DMS79 (cell line): ENCODE data around the gene TMEM168.
"Not testable (repeated sequence)": the region's sequence is repeated elsewhere in the genome, so short reads cannot be mapped to it uniquely, and the experiment has no call there.

Experiments
- DNase-seq: peaks from one replicate; lab custom pipeline; 2025; lab: John Stamatoyannopoulos, UW

TMEM168 gene

DNA sequence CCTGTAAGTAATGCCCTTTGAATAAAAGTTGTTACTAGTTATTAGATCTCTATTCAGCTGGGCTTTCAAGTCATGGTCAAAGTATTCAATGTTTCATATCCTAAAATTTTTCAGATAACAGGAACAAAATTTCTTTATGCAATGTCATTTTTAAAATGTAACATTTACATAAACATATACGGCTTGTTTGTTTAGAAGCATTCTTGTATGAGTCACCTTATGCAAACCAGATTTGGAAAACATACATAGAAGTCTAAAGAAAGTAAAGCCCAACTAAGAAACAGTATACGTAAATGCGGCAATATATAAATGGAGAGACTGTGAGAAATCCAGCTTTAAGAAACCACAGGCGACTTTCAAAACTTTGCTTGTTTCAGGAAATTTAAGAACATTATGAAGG lies 10.5 kb downstream of the TMEM168 start:
- no peak for DNase-seq

DNA sequence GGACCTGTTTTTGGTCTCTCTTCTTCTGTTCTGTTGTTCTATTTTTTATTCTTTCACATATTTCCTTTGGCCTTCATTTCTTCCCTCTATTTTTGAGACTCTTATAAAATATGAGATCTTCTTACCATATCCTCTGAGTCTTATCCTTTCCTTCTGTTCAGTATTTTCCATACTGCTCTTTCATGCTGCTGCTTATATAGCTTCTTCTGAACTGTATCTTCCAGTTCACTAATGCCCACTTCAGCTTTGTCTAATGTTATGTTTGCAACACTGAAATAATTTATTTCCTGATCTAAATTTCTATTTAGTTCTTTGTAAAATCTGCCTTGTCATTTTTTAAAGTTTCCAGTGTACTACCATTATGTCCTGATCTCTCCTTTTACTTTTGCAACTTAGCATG lies 12.8 kb downstream of the TMEM168 start:
- DNase-seq = no peak

- no peak for DNase-seq
These were observed 19.0 kb downstream of the TMEM168 start for GRCh38 chr7:112771166-112771565.

DNA sequence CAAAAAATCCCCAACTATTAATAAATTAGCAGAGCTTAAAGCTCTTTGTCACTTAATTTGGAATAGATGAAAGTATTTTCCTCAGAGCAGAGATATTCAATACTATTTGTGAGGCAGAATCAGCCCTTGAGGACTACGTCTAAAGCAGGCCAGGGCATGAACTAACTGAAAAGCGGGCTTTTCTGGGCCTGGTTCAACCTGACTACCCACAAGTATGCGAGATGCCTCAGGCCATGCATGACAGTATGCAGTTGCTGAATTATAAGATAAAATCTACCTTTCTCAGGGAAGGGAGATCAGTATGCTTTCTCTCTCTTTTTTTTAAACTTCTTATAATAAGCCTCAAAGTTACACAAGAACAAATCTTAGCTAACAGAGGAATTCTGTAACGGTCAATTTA lies 20.1 kb downstream of the TMEM168 start:
- DNase-seq = peak; percentile 53

DNA sequence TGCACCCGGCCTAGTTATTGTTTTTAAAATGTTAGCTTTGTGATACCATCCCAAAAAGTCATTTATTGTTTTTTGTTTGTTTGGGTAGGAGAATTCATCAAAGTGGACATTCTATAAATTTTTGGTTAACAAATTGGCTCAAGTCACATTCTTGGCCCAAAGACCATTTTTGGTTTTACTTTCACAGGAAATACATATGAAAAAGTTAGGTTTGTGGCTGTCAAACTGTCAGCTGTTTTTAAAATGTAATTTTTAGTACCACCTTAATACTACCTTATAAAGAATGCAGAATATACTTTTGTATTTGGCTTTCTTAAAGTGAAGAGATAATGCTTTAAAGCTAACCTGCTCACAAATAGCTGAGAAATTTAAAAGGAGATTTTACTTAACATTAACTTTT lies 25.1 kb downstream of the TMEM168 start:
- DNase-seq = no peak

- DNase-seq = no peak
These were observed 26.2 kb downstream of the TMEM168 start for GRCh38 chr7:112763996-112764395.

DNA sequence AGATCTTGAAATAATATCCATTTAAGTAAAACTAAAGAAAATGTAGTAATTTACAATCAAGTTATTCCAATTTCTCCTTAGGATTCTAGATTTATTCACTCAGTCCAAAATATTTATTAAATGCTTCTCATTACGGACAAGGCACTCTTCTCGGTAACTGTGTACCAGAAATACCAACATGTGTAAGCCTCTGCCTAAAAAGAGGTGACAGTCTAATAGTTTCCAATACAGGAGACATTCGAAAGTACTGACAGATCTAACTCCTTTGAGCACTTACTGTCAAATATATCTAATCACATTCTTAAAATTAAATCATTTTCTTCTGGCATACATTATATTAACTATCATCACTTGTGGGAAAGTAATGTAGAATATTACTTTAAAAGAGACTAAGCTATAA lies 26.9 kb downstream of the TMEM168 start:
- no peak for DNase-seq

- DNase-seq = no peak
These were observed 30.3 kb downstream of the TMEM168 start for GRCh38 chr7:112759905-112760304.

DNA sequence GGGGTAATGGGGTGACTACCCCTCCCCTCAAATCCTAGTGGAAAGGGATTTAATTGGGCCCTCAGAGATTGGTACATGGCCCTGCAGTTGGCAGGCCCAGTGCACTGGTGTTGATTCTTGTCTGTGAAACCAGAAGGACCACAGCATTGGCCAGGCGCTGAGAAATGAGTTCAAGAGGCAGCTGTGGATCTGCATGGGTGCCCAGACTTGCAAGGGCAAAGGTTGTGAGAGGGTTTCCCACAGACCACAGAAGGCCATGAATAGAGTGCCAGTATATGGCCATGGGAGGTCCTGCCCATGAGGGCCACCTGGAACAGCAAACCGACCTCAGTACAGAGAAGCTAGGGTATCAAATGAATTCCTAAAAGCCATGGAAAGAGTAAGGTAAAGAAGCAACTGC lies 32.9 kb downstream of the TMEM168 start:
- DNase-seq = no peak

GRCh38 chr7:112753298-112753697 lies 36.9 kb downstream of the TMEM168 start:
- no peak for DNase-seq

GRCh38 chr7:112752576-112752975 lies 37.6 kb downstream of the TMEM168 start:
- DNase-seq = no peak

GRCh38 chr7:112749775-112750174 lies 40.4 kb downstream of the TMEM168 start:
- DNase-seq = no peak

DNA sequence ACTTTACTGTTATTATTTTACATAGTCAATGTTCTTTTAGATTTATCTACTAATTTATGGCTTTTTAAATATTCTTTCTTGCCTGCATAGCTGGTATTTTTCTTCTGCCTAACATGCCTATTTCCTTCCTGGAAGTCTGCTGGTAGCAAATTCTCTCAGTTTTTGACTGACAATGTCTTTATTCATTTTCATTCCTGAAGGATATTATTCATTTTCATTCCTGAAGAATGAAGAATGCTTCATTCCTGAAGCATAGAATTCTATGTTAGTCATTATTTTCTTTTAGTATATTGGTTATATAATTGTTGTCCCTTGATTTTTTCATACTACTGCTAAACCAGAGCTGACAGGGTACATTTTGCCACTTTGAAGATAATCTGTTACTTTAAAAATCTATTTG lies 41.8 kb downstream of the TMEM168 start:
- DNase-seq = no peak

DNA sequence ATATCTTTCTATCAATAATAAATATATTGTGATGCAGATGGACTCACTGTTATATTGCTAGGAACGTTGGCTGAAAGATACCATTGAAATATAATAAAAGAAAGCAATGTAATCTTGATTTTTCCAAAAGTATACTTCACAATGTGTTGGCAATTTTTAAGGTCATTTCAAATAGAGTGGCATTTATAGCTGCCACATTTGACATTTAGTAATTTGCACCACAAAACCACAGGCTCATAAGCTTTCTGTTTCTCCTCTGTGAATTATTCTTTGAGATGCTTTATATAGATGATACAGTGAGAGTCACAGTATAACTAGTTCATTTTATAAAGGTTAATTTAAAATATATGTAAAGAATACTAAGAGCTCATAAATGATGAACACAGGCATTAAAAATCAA lies 44.6 kb downstream of the TMEM168 start:
- no peak for DNase-seq

- DNase-seq = no peak
These were observed 45.4 kb downstream of the TMEM168 start for GRCh38 chr7:112744818-112745217.

DNA sequence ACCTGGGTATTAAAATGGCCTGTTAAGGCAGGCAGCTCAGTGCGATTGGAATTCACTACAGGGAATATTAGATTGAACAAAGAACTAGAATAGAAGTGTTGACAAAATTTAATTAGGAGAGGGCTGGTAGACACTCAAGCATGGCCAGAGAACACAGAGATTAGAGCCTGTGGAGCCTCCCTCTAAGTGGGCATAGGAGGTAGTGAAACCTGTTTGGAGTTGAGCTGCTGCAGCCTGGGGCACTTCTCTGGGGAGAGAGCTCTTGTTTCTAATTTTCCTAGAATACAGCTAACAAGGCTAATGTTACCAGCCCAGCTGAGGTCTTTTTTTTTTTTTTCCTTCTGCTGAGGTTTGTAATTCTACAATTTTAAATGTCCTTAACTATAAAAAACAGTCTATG lies 46.4 kb downstream of the TMEM168 start:
- peak; percentile 57 for DNase-seq

DNA sequence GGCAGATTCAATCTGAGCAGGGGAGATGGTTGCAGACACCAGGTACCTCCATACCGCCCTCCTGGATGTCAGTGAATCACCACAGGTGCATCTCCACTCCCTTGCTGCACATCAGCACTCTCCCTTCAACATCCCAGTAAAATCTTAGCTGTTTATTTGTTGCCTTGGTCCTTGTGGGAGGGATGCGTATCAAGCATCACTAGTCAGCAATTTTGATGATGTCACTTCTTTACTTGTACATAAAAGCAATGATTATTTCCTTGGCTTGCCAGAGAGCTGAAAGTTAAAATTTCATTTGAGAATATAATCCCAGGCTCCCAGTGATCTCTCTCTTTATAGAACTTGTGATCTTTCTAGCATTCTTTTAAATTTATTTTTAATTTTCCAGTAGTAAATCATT lies 49.5 kb downstream of the TMEM168 start:
- no peak for DNase-seq

DNA sequence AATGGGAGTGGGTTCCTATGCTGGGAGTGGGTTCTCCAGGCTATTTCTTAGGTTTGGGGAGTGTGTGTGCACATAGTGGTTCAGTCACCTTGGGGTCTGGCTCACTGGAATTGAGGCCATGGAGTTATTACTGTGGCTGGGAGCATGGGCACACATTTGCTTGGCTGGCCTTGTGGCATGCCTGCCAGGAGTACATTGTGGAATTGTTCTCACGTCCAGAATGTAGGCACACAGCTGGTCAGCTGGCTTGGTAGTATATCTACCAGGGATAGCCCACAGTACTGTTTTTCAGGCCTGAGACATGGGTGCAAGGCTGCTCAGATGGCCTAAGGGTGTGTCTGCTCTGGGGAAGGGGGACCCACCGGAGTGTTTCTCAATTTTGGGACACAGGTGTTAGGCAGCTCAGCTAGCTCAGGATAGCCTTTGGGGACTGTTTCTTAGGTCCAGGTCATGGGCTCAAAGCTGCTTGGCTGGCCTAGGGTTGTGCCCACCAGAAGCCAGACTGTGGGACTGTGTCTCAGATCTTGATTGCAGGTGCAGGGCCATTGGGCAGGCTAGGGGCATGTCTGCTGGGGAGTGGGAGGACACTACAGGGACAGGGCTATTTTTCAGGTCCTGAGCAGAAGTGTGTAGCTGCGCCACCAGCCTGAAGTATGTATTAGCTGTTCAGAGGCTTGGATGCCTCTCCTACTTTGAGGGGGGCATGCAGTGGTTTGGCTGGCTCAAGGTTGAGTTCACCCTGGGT lies 50.6 kb downstream of the TMEM168 start:
- no peak for DNase-seq

GRCh38 chr7:112735261-112735660 lies 54.9 kb downstream of the TMEM168 start:
- no peak for DNase-seq

DNA sequence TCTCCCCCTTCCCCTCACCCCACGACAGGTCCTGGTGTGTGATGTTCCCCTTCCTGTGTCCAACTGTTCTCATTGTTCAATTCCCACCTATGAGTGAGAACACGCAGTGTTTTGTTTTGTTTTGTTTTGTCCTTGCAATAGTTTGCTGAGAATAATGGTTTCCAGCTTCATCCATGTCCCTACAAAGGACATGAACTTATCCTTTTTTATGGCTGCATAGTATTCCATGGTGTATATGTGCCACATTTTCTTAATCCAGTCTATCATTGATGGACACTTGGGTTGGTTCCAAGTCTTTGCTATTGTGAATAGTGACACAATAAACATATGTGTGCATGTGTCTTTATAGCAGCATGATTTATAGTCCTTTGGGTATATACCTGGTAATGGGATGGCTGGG lies 58.9 kb downstream of the TMEM168 start:
- DNase-seq = not testable (repeated sequence)

- DNase-seq = no peak
These were observed 64.1 kb downstream of the TMEM168 start for GRCh38 chr7:112726076-112726475.

GRCh38 chr7:112723416-112723815 lies 66.8 kb downstream of the TMEM168 start:
- no peak for DNase-seq

DNA sequence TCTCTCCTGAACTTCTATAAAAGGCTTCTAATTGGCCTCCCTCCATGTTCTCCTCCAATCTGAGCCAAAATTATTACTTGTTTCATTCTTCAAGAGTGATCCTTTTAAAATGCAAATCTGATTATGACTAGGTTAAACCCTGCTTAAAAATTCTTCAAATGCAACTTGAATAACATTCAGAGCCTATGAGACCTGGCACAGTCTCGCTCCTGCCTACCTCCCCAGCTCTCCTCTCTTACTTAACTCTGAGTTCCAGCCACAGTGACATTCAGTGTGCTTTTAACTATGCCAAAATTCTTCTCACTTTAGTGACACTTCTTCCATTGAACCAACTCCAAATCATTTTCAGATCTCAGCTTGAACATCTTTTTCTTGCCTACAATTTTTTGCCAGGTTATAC lies 68.8 kb downstream of the TMEM168 start:
- DNase-seq = no peak

GRCh38 chr7:112715525-112715924 lies 74.7 kb downstream of the TMEM168 start:
- DNase-seq = no peak
